ENCODE results near the gene PAN2. TPM values are rescaled to one million over a fixed set of nuclear protein-coding genes. Genes with fewer than 3 reads are reported as not detected.

The PAN2 gene
- total RNA-seq, 4 donors from 2014 or later = 10.2 to 35.9 (median 14.9) TPM

- Histone ChIP-seq H3K27me3 (no peaks in the 10 kb centered on the region), H3K27ac (no peak overlapping the region), H3K4me3 (no peak overlapping the region), H3K9me3 (no peaks in the 10 kb centered on the region), H3K36me3 (no peaks in the 10 kb centered on the region), H3K4me1 (no peaks in the 10 kb centered on the region)
- DNase-seq = no peak
- 69 to 75% methylated on average over 9 to 11 of the region's 11 CpGs for WGBS, 2 donors
- intact Hi-C loops (cut with DNase I) = no loop called here
- TF ChIP-seq POLR2A (IDR thresholded peaks at IDR 0.05) = no peak
- no peak for TF ChIP-seq CTCF (IDR thresholded peaks at IDR 0.05)
Measured at GRCh38 chr12:56375598-56376434, 42.0 kb upstream of the PAN2 start.

GRCh38 chr12:56374726-56375597 is 41.2 kb upstream of the PAN2 start:
- Histone ChIP-seq H3K9me3 (no peaks in the 10 kb centered on the region), H3K27me3 (no peaks in the 10 kb centered on the region), H3K4me1 (no peaks in the 10 kb centered on the region), H3K4me3 (no peak overlapping the region), H3K27ac (no peak overlapping the region), H3K36me3 (no peaks in the 10 kb centered on the region)
- no peak for DNase-seq
- intact Hi-C loops (cut with DNase I) = no loop called here
- no peak for TF ChIP-seq POLR2A (IDR thresholded peaks at IDR 0.05)
- TF ChIP-seq CTCF (IDR thresholded peaks at IDR 0.05) = no peak
- WGBS, 2 donors = 65 to 71% methylated on average over 7 of the region's 7 CpGs

DNA sequence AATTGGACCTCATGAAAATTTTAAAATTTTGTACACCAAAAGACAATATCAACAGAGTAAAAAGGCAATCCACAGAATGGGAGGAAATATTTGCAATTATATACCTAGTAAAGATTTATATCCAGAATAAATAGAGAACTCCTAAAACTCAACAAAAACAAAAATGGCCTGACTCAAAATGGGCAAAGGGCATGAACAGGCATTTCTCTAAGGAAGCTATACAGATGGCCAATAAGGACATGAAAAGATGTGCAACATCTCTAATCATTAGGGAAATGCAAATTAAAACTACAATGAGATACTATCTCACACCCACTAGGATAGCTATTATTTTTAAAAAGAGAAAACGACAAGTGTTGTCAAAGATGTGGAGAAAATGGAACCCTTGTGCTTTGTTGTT is 39.7 kb upstream of the PAN2 start:
- H3K27ac ChIP-seq = no peak overlapping the region
- no peaks in the 10 kb centered on the region for H3K9me3 ChIP-seq
- no peaks in the 10 kb centered on the region for H3K27me3 ChIP-seq
- TF ChIP-seq CTCF (IDR thresholded peaks at IDR 0.05) (no peak), POLR2A (IDR thresholded peaks at IDR 0.05) (no peak)
- WGBS, 2 donors = 94 to 96% methylated on average over 1 of the region's 1 CpG
- no peaks in the 10 kb centered on the region for H3K4me1 ChIP-seq
- intact Hi-C loops (cut with DNase I) = no loop called here
- H3K36me3 ChIP-seq = no peaks in the 10 kb centered on the region
- DNase-seq = no peak
- no peak overlapping the region for H3K4me3 ChIP-seq

DNA sequence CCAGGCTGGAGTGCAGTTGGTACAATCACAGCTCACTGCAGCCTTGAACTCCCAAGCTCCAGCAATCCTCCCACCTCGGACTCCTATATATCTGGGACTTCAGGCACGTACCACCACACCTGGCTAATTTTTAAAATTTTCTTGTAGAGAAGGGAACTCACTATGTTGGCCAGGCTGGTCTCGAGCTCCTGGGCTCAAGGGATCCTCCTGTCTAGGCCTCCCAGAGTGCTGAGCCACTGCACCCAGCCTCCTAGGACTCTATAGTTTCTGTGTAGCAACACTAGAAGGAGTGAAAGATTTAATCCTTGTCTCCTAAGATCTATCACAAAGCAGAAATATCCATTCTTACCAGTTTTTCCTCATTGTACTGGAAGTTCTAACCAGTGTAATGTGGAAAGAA is 33.1 kb upstream of the PAN2 start:
- no peaks in the 10 kb centered on the region for H3K36me3 ChIP-seq
- H3K27ac ChIP-seq = no peak overlapping the region
- DNase-seq = no peak
- 73 to 86% methylated on average over 2 to 3 of the region's 3 CpGs for WGBS, 2 donors
- intact Hi-C loops (cut with DNase I) = no loop called here
- no peak overlapping the region for H3K4me3 ChIP-seq
- H3K4me1 ChIP-seq = no peaks in the 10 kb centered on the region
- H3K27me3 ChIP-seq = no peaks in the 10 kb centered on the region
- TF ChIP-seq CTCF (IDR thresholded peaks at IDR 0.05) (no peak), POLR2A (IDR thresholded peaks at IDR 0.05) (no peak)
- no peaks in the 10 kb centered on the region for H3K9me3 ChIP-seq
